Hematopoietic multipotent progenitor cell treated with erythropoietin and hydrocortisone succinate and interleukin-3 and kit ligand, for 15 days (in vitro differentiated cells): ENCODE data around the gene NYNRIN.
"Not testable (repeated sequence)": the region's sequence is repeated elsewhere in the genome, so short reads cannot be mapped to it uniquely, and the experiment has no call there.

Source experiments
- DNase-seq: peaks from one replicate; pipeline ENCODE4 v3.0.0-alpha.2; 2015; ENCODE audit warnings: low spot score

The NYNRIN gene

GRCh38 chr14:24398653-24399446 is at the start of gene NYNRIN:
NYNRIN (plus strand) TSS chr14:24399003; CDS start chr14:24399247, 244 bp downstream.
- DNase-seq: no peak

GRCh38 chr14:24349742-24350141 is 49.1 kb upstream of the NYNRIN start:
- no peak for DNase-seq

- no peak for DNase-seq
These were observed 47.3 kb upstream of the NYNRIN start for GRCh38 chr14:24351517-24351916.

- no peak for DNase-seq
These were observed 45.0 kb upstream of the NYNRIN start for GRCh38 chr14:24353559-24354481.

GRCh38 chr14:24354482-24354825 is 44.3 kb upstream of the NYNRIN start:
- not testable (repeated sequence) for DNase-seq

- DNase-seq: no peak
These were observed 43.8 kb upstream of the NYNRIN start for GRCh38 chr14:24355009-24355408.

GRCh38 chr14:24356208-24356607 is 42.6 kb upstream of the NYNRIN start:
- DNase-seq: no peak

- DNase-seq: no peak
These were observed 38.5 kb upstream of the NYNRIN start for GRCh38 chr14:24360281-24360680.

GRCh38 chr14:24361326-24361725 is 37.5 kb upstream of the NYNRIN start:
- no peak for DNase-seq

- no peak for DNase-seq
These were observed 36.4 kb upstream of the NYNRIN start for GRCh38 chr14:24362241-24362960.

- DNase-seq: no peak
These were observed 35.4 kb upstream of the NYNRIN start for GRCh38 chr14:24363401-24363800.

GRCh38 chr14:24364841-24365240 is 34.0 kb upstream of the NYNRIN start:
- no peak for DNase-seq

GRCh38 chr14:24365600-24366412 is 33.0 kb upstream of the NYNRIN start:
- peak; percentile 74 for DNase-seq

- DNase-seq: no peak
These were observed 32.4 kb upstream of the NYNRIN start for GRCh38 chr14:24366413-24366720.

GRCh38 chr14:24366721-24367513 is 31.9 kb upstream of the NYNRIN start:
- peak; percentile 16 for DNase-seq

- DNase-seq: no peak
These were observed 31.1 kb upstream of the NYNRIN start, which contains the start of gene NFATC4 for GRCh38 chr14:24367514-24368211. NFATC4 (plus strand) TSS chr14:24368184; CDS start chr14:24368341, 157 bp downstream.

GRCh38 chr14:24368212-24368561 is 30.6 kb upstream of the NYNRIN start:
- no peak for DNase-seq

- no peak for DNase-seq
These were observed 30.1 kb upstream of the NYNRIN start for GRCh38 chr14:24368562-24369252.

- no peak for DNase-seq
These were observed 29.3 kb upstream of the NYNRIN start for GRCh38 chr14:24369463-24369862.
